Stimulated activated CD4-positive, alpha-beta T cell treated with anti-CD3 and anti-CD28 coated beads, Interleukin-4, amount 100 ng/mL, for 4 hours (primary cell): ENCODE results near the gene ZNF689.

ENCODE experiments used
- DNase-seq, 2 experiments: peaks; one replicate each; pipeline ENCODE4 v3.0.0-alpha.2; 2020

ZNF689 gene

DNA sequence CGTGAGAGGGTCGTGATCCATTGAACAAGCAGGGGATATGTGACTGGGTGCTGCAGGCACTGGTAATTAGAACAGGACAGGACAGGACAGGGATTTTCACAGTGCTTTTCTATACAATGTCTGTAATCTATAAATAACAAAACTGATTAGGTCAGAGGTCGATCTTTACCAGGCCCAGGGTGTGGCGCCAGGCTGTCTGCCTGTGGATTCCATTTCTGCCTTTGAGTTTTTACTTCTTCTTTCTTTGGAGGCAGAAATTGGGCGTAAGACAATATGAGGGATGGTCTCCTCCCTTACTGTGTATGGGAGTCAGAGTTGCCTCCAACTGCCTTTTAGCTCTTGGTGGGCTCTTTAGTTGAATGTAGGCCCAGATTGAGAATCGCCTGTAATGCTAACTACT, 50.5 kb downstream of the ZNF689 start:
- no peak for DNase-seq

DNA sequence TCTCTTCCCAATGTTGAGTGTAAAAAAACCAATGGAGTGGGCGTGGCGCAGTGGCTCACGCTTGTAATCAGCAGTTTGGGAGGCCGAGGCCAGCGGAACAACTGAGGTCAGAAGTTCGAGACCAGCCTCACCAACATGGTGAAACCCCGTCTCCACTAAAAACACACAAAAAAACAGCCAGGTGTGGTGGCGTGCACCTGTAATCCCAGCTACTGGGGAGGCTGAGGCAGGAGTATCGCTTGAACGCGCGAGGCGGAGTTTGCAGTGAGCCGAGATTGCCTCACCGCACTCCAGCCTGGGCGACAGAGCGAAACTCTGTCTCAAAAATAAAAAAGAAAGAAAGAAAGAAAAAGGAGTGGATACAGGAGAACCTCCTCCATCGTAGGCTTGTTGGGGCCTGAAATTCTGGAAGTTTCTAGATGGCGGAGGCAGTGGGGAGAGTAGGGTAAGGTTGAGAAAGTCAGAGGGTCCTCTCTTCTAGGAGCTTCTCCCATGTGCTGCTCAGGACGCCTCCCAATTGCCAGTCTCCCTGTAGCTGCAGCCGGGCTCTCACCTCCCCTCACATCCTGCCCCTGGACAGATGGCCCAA, 51.3 kb downstream of the ZNF689 start:
- no peak for DNase-seq

DNA sequence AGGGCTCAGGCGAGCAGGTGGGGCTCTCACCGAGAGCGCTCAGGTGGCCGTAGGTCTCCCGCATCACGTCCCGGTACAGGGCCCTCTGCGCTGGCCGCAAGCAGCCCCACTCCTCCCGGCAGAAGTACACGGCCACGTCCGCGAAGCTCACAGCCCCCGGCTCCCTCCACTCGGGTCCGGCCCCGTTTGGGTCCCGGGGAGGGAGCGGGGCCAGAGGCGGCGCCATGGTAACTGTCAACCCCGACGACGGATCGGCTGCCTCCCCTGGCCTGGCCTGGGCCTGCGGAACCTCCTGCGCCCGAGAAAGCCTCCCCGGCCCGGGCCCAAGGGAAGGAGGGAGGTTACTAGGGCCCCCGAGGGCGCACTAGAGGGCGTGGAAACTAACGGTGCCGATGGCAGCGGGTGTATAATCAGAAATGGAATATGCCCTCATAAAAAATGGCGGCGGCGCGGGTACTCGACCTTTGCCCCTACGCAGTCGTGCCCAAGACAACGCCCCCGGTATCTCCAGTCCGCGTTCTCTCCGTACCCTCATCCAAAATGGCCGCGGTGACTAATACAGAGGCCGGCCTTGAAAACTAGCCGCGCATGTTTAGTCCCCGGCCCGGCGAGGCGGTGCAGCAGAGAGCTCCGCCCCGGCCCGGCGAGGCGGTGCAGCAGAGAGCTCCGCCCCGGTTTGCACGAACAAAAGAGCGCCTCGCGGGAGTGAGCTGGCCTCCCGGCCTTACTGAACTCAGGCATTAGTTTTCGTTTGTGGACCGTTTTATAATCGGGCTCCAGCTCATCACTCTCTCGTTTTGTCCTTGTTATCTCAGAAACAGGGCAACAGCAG, 52.0 kb downstream of the ZNF689 start, which contains the start of gene ZNF764:
TSS of gene ZNF764 (minus strand) at position 418 of the 832 bp plus-strand sequence. CDS start at position 226, 192 bp downstream.
- DNase-seq: peak; percentile 91 to 99

DNA sequence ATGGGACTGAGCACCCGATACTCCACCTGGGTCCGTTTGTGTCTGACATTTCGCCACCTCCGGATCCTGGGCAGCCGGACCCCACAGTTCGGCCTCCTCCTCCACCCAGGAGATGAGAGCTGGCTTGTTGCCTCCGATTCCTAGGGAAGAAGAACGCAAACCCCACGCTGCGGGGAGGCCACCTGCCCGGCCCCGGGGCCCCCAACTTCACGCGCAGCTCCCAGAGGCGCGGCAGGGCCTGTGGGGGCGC, 52.6 kb downstream of the ZNF689 start:
- no peak for DNase-seq

DNA sequence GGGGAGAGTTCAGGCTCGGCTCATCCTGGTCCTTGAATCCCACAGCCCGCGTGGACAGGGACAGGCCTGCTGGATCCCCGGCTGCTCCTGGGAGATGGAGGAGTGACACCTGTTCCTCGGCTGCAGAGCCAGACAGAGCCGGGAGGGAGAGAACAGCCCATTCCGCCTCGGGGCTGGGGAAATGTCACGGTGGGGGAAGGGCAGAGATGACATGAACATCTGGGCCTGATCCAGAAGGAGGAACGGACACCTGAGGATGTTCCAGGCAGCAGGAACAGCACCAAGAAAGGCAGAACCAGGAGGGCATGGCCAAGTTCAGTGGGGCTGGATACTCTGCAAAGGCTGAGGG, 54.1 kb downstream of the ZNF689 start:
- DNase-seq: no peak

DNA sequence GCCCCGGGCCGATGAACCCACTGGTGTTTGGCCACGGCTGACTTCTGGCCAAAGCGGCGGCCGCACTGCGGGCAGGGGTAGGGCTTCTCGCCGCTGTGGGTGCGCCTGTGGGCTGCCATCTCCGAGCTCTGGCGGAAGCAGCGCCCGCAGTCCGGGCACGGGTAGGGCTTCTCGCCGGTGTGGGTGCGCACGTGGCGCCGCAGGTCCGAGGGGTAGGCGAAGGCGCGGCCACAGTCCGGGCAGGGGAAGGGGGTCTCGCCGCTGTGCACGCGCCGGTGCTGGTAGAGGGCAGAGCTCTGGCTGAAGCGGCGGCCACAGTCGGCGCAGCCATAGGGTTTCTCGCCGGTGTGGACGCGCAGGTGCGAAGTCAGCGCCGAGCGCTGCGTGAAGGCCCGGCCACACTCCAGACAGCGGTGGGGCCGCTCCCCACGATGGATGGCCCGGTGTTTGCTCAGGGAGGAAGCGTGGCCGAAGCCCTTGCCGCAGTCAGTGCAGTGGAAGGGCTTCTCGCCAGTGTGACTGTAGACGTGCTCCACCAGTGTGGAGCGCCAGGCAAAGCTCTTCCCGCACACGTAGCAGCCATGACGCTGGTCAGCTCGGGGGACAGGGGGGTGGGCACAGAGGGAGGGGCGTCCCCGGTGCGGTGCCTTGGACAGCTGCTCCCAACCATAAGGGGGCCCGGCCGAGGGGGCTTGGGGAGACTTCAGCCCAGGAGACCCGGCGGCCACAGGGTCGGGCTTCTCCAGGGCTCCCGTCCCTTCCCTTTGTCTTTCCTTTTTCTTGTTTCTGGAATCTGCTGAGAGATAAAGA, 54.7 kb downstream of the ZNF689 start:
- no peak for DNase-seq

DNA sequence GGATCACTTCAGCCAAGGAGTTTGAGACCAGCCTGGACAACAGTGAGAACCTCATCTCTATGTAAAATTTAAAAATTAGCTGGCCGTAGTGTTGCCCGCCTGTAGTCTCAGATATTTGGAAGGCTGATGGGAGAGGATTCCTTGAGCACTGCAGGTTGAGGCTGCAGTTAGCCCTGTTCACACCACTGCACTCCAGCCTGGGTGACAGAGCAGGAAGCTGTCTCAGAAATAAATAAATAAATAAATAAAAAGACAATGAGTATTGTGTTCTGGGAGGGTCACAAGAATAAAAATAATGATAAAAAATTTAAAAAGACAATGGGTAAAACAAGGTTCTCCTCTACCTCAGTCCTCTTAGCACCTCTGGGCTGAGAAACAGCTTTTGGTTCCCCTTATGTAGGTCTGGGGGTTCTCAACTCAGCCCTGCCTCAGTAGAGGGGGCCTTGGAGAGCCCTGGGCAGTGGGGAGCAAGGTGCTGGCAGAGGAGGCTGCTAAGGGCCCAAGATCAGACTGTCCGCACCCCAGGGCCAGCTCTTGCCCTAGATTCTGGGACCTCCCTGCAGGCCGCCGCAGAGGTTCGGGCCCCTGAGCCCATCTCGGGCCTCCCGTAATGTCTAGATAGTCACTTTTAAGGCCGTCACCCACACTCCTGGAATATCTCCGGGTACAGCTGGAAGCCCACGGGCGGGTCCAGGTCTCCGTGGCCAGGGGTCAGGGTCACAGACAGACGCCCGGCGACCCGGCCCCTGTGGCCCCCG, 55.5 kb downstream of the ZNF689 start:
- no peak for DNase-seq

DNA sequence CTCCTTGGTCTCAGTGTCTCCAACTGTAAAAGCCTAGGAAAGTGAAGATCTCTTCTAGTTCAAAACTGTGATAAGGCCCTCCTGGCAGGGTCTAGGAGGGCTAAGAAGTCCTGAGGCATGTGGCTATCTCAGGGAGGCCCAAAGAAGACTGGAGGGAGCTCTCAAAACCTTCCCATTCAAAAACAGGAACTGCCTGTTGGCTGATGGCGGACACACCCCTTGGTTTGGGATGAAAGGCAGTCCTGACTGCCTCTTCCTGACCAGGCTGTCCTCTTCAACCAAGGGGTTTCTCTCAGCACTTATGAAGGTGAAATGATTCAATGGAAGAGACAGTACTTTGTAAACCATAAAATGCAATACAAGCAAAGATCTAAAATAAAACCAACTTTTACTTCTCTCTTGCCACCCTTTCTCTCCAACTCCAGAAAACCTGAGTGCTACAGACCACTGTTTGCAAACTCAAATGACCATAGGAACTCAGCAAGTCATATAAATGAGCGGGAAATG, 56.7 kb downstream of the ZNF689 start:
- DNase-seq: no peak

DNA sequence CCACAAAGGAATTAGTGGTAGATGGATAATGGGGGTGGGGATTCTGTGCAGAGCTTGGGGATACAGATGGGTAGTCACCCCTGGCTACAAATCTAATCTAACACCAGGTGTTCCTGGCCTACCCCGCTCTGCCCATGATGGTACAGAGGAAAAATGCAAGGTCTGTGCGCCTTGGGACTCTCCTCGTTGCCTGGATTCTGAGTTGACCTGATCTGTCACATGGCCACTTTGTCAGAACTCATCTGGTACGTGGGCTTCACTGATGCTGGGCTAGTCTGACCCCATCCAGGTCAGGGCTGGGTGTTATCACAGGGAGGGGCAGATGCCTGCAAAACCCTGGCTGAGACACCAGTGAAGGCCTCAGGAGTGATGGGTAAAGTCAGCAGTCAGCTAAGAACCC, 57.2 kb downstream of the ZNF689 start:
- DNase-seq: no peak
